DMS153 treated with DMSO at 0.1 percent for 48 hours (cell line): ENCODE data around the gene NAXD.
A peak's percentile ranks its signal among the peaks of the same experiment; 100 is the strongest.
"Not testable (repeated sequence)": the region's sequence is repeated elsewhere in the genome, so short reads cannot be mapped to it uniquely, and the experiment has no call there.

Experiments used
- DNase-seq: peaks from one replicate; lab custom pipeline; 2025; ENCODE audit not compliant: unreplicated experiment; lab: John Stamatoyannopoulos, UW

Gene NAXD

DNA sequence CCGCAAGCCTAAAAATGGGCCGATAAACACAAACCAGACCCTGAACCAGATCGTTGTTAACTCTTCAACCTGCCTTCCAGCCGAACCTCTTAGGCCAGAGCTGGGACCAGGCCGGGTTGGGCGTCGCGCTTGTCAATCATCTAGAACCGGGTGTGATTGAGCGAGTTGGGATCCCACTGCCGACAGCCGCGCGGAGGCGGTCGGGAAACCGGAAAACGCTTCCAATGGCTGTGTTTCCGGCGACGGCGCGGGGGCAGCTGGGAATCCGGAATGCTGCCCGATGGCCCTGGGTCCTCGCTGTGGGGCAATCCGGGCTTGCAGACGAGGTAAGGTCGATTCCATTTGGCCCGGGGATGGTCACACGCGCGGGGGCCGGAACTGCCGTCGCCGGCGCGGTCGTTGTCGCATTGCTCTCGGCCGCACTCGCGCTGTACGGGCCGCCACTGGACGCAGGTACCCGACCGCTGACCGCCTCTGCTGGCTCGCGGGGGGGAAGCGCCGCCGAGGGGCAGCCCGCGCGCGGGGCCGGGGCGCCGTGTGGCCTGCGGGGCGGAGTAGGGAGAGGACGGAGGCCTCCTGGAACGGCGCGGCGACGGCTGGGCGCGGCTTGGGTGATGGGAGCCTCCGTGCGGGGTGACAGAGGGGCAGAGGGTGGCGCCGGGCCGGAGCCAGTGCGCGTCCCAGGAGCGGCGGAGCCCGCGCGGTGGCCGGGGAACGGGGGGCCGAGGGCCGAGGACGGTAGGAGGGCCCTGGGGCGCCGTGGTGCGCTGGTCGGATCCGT, at the start of gene NAXD:
Gene NAXD, plus strand, starts transcription at position 224 of the 781 bp plus-strand sequence. Its CDS starts 57 bp downstream, at position 281.
- DNase-seq = peak; percentile 62

DNA sequence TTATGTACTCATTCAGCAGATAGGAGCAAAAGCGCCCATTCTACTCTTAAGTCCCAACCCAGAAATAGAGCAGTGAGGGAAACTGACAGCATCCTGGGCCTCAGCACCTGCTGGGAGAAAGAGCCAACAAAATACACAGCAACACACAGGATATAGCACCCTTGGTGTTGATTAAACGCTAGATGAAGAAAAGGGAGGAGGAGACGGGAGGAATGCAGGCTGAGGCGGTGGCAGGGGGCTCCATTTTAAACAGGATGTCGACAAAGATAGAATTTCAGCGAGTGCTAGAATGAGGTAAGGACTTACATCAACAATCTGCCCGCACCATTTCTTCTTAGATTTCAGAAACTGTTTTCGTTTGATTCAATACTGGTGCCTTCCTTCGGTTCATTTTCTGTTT, 49.2 kb upstream of the NAXD start:
- DNase-seq = no peak

DNA sequence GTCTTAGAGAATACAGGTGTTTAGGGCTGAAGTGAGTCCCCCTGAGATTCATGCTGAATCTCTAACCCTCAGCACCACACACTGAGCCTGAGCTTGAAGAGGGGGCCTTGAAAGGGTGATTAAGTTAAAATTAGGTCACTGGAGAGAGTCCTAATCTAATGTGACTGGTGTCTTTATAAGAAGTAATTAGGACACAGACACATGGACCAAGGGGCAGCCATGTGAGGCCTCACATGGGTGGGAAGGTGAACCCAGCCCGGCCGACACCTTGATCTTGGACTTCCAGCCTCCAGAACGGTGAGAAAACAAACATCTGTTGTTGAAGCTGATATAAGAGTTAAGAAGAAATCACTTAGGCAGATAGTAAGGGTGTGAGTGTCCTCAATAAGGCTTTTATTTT, 46.7 kb upstream of the NAXD start:
- DNase-seq = no peak

DNA sequence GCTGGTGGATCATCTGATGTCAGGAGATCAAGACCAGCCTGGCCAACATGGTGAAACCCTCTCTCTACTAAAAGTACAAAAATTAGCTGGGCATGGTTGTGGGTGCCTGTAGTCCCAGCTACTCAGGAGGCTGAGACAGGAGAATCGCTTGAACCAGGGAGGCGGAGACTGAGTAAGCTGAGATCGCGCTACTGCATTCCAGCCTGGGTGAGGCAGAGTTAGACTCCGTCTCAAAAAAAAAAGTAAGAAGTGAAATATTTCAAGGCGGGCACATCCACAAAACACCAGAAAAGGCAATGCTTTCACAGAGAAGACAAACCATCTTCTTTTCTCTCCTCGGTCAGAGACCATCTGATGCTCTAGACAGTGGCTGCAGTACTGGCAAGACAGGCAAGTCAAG, 45.4 kb upstream of the NAXD start:
- not testable (repeated sequence) for DNase-seq

DNA sequence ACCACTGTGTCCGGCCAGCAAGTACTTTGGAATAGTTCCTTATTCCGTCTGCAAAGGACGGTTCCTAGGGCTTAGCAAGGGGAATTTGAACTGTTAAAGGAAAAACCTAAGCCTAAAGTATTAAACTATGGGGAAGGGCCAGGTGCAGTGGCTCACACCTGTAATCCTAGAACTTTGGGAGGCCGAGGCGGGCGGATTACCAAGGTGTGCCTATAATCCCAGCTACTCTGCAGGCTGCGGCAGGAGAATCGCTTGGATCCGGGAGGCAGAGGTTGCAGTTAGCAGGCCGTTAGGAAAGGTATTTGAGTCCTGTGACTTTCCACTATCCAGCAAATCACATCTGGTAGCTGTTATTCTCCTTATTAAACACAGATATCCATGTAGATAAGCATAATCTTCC, 44.5 kb upstream of the NAXD start:
- no peak for DNase-seq

DNA sequence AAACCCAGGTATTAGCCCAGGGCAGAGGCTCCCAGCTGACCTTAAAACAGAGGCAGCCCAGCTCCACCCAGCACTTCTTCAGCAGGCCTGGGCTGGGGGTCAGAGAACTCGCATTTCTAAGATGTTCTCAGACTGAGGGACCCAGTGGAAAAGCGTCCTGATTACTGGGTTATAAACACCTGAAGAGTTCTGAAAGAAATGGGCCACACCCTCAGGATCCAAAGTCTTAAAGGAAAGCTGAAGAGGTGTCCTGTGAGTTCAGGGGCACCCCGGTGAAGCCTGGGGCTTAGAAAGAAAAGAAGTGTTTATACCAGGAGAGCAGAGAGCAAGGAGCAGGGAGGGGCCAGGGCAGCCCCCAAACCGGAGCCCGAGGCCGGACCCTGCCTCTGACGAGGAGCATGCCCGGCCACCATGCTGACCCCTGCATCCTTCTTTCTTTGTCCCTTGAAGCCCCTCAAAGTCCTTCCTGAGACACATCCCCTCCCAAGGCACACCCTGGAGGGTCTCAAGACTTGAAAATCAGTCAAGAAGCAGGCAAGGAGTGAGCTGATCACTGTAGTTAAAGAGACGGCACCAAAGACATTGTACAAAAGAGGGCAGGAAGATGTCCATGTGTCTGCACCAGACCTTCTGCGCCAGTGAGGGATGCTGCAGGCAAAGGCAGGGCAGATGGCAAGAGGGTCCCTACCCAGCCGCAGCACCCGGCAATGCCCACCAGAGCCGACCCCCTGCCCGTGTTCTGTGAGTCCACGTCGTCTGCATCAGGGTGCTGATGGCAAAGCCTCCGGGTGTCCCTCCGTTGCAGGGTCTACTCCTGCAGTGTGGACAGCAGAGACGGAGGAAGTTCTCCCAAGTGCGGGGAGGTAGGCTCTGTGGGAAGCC, 43.2 kb upstream of the NAXD start:
- no peak for DNase-seq

DNA sequence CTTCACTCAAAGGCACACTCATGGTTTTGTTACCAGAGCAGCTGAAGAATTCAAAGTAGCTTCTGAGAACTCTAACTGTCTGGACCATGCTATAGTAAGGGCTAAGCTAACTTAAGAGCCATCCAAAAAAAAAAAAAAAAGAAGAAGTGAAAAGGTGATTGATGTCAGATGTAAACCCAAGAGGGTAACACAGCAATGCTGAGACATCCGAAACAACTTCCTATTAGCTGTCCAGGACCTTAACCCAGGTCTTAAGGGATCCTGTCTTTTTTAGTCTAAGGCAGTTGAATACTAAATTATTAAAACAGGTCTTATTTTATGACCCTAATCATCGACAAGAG, 42.6 kb upstream of the NAXD start:
- no peak for DNase-seq

DNA sequence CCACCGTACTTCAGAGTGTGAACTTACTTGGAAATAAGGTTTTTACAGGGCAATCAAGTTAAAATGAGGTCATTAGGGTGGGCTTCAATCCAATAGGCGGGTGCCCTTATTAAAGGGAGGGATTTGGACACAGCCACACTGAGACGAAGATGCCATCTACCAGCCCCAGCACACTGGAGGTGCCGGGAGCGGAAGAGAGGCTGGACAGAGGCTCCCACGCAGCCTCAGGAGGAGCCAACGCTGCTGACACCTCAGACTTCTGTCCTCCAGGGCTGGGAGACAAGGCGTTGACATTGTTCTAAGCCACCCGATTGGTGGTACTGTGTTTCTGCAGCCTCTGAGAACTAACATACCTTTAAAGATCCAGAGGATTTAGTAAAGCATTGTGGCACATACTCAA, 41.2 kb upstream of the NAXD start:
- no peak for DNase-seq

DNA sequence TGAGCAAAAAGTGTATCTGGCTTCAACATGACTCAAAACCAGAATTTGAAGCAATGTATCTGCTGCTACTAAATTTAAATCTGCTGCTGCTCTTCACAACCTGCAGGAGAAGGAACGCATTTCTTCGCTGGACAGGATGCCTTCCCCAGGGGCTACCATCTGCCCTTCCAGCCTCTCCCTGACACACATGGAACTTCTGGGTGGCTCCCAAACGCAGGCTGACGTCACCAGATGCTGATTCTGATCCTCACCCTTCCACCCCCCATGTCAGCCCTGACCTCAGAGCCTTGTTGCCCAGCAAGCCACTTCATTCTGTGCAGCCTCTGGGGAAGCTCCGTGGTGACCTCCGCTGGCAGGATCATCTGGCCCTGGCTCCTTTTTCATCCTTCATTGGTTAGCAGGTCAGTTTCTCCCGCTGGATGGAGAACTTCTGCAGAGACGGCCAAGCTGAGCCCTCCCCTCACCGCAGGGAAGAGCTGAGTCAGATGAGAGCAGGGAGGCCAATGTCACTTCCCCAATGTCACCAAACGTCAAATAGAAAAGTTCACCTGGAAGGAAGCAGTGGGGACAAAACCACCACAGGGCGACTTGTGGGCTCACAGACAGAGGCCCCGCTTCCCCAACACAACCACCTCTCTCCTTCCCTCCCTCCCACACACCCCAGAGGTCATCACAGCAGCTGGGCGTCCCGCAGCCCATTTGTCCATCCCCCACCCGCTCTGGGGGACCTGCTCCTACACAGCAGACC, 39.8 kb upstream of the NAXD start:
- no peak for DNase-seq

DNA sequence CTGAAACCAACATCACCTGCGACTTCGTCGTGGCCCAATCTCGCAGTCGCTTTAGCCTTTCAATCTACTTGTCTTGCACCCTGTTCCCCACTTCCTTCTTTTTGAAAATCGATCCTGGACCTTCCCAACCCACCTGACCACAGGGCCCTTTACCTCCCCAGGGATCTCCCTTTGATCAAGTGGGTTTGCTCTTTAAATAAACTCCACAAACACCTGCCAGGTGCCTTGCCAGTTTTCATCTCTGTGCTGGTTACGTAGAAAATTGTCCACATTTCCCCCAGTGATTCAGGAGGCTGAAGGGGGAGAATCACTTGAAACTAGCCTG, 39.3 kb upstream of the NAXD start:
- DNase-seq = no peak

DNA sequence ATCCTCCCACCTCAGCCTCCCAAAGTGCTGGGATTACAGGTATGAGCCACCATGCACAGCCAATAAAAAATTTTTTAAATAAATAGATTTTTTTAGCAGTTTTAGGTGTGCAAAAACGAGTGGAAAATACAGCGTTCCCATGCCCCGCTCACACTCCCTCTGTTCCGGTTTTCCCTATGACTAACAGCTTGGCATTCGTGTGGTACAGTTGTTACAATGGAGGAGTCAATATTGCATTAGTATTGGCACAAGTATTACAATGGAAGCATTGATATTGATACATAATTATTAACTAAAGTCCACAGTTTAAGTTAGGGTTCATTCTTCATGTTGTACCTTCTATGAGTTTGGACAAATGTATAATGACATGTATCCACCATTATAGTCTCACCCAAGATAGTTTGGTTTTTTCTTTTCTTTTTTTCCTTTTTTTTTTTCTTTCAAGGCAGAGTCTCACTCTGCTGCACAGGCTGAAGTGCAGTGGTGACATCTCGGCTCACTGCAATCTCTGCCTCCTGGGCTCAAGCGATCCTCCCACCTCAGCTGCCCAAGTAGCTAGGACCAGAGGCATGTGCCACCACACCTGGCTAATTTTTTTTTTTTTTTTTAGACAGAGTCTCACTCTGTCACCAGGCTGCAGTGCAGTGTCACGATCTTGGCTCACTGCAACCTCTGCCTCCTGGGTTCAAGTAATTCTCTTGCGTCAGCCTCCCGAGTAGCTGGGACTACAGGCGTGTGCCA, 38.4 kb upstream of the NAXD start:
- DNase-seq = no peak

DNA sequence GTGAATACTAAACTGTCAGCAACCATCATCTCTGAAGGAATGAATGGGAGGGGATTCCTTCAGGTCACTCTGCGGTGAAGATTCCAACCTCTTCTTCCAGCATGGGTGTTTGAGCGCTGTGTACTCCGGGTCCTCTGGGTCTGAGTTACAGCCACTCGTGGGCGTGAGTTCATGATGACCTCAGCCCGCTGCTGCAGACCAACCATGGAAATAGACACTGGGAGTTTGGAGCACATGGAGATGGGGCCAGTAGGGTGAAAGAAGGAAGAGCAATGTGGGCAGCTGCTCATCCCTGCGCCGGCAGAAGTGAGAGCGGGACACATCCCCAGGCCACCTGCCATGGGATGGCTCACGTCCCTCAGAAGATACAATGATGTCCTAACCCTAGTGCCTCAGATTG, 37.0 kb upstream of the NAXD start:
- DNase-seq = no peak

DNA sequence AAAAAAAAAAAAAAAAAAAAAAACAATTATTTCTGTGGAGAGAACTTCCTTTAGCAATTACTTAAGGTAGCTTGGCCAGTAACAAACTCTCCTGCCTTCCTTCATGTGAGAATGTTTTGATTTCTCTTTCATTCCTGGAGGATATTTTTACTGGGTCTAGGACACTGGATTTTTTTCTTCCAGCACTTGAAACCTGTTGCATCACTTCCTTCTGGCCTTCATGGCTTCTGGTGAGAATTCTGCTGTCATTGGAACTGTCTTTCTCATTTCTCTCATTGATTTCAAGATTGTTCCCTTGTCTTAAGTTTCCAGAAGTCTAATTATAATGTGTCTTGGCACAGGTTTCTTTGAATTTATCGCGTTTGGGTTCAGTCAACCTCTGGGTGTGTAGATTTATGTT, 34.5 kb upstream of the NAXD start:
- DNase-seq = no peak

DNA sequence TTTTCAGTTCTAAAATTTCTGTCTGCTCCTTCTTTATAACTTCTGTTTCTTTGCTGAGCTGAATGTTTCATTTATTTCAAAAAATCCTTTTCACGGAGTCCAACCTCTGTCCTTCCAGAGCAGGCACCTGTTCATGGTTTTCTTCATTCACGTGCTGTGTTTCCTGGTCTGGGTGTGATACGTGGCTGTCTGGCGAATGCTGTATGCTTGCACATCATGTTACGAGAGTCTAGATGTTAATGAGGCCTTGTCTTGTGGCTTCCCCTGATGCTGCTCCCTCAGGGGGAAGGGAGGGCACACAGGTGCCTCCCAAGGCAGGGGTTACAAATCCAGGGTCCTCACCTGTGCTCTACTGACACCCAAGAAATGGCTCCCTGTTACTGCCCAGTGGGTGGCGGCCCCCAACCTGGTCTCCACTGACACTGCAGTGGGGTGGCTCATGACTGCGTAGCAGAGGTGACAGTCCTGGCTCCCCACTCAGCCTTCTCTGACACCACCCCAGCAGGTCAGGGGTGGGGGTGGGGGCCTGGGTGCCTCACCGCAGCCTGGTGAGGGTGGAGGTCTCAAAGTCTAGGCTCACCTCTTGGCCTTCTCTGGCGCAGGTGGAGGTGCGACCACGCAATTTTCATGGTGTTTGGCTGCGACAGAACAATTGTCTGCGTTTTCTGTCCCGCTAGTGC, 33.7 kb upstream of the NAXD start:
- DNase-seq = no peak

DNA sequence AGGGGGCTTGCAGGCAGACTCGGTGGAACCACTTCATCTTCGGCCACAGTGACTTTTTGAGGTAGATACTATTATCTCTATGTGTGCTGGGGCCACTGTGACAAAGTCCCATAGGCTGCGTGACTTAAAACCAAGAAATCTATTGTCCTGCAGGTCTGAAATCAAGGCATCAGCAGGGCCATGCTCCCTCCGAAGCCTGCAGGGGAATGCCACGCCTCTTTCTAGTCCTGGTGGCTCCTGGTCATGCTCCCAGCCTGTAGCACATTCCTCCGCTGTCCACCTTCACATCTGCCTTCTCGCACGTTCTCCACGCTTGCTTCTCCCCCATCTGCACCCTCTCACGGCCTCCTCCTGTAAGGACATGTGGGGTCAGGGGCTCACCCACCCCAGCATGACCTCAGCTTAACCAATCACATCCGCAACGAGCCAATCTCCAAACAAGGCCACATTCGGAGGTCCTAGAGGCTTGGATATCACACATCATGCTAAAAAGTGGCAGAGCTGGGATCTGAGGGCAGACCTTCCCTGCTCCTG, 32.9 kb upstream of the NAXD start:
- no peak for DNase-seq

DNA sequence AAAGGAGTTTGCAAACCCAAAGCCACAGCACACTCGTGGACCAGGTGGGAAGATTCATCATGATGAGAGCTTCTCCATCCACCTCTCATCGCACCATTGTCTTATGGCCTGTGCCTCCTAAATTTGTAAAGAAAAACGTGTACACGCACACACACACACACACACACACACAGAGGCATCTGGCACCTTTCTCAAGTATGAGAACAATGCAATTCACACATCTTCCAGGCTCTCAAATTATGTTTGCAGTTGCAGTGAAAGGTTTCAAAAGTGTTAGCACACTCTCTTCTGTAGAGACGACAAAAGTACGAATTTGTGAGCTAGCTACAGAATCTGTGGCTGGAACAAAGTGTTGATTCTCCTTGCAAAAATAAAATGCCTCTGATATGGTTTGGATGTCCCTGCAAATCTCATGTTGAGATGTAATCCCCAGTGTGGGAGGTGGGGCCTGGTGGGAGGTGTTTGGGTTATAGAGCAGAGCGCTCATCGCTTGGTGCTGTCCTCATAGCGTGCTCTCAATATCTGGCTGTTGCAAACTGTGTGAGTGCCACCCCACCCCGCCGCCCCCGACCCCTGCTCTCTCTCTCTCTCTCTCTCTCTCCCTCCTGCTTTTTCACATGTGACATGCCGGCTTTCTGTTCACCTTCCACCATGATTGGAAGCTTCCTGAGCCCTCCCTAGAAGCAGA, 32.0 kb upstream of the NAXD start:
- no peak for DNase-seq

DNA sequence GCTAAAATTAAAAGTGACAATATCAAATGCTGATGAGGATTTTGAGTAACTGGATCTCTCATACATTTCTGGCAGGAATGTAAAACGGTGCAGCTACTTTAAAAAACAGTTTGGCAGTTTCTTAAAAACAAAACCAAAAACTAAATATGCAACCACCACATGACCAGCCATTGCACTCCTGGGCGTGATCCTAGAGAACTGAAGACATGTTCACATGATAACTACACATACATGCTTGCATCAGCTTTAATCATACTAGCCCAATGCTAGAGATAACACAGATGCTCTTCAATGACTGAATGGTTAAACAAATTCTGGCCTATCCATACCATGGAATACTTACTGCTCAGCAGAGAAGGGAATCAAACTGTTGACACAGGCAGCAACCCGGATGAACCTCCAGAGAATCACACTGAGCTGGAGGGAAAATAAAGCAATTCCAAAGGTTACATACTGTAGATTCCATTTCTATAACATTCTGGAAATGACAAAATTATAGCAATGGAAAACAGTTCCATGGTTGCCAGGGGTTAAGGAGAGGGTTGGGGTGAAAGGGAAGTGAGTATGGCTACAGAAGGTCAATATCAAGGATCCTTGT, 25.5 kb upstream of the NAXD start:
- DNase-seq = no peak

DNA sequence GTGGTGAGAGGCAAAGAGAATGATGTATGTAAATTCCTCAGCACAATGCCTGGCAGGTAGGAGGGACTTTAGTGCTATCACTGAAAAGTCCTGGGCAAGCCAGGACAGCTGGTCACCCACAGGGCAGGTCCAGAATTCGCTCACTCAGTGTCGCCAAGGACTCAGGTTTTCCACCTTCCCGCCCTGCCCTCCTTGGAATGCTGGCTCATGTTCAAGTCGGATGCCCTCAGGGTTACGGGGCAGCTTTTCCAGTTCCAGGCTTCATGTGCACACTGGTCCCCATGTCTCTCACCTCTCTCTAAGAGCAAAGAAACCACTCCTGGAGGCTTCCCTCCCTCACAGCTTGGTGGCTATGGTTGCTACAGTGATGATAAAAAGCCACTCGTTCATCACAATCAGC, 24.8 kb upstream of the NAXD start:
- no peak for DNase-seq

DNA sequence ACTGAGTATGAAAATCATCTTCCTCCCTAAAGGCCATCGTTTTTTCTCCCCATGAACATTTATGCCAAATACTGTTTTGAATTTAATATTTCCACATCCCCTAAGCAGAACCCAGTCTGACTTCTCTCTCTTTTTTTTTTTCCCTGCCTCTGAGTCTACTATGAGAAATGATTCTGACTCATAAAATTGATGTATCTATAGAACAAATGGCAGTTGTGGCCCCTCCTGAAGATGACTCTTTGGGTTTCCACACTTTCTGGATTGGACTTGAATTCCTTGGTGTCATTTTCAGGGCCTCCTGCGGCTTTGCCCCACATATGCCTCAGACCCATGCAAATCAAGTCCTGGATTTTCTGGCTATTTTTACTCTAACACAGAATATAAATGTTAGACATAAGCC, 22.7 kb upstream of the NAXD start:
- no peak for DNase-seq
